ENCODE data around the gene KHSRP.

The KHSRP gene

GRCh38 chr19:6452223-6452614 lies 27.6 kb upstream of the KHSRP start:
- TF ChIP-seq, protein P1, sequence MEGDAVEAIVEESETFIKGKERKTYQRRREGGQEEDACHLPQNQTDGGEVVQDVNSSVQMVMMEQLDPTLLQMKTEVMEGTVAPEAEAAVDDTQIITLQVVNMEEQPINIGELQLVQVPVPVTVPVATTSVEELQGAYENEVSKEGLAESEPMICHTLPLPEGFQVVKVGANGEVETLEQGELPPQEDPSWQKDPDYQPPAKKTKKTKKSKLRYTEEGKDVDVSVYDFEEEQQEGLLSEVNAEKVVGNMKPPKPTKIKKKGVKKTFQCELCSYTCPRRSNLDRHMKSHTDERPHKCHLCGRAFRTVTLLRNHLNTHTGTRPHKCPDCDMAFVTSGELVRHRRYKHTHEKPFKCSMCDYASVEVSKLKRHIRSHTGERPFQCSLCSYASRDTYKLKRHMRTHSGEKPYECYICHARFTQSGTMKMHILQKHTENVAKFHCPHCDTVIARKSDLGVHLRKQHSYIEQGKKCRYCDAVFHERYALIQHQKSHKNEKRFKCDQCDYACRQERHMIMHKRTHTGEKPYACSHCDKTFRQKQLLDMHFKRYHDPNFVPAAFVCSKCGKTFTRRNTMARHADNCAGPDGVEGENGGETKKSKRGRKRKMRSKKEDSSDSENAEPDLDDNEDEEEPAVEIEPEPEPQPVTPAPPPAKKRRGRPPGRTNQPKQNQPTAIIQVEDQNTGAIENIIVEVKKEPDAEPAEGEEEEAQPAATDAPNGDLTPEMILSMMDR (IDR thresholded peaks at IDR 0.05; ENCODE audit: insufficient read depth, low read length, missing control alignments): no peak
- ChIA-PET POLR2A (no interaction called here), CTCF (no interaction called here)
- H3K4me3 ChIP-seq (ENCODE audit: low read depth, low read length): no peak overlapping the region
- no peak for DNase-seq (ENCODE audit: low read depth, low spot score)

- DNase-seq (ENCODE audit: low read depth, low spot score): no peak
- TF ChIP-seq, protein P1 (IDR thresholded peaks at IDR 0.05; ENCODE audit: insufficient read depth, low read length, missing control alignments): no peak
- POLR2A ChIA-PET: no interaction called here
Observed at GRCh38 chr19:6451583-6452222, 27.1 kb upstream of the KHSRP start.

DNA sequence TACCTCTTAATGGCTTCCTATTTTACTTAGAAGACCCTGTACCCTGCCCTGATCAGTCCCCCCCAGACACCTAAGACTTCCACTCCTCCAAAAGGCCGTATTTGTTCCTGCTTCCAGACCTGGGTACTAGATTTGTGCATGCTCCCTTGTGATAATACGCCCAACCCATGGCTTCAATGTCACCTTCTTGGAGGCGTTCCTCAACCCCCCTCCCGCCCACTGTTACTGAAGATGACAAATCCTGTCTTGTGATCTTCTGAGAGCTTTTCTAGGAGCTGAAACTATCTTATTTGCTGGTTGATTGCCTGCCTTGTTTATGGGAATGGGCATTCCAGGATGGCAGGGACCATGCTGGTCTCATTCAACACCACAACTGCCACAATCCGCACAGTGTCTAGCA lies 25.6 kb upstream of the KHSRP start:
- DNase-seq (ENCODE audit: low read depth, low spot score): no peak
- no peak overlapping the region for H3K4me3 ChIP-seq (ENCODE audit: low read depth, low read length)
- TF ChIP-seq, protein P1 (IDR thresholded peaks at IDR 0.05; ENCODE audit: insufficient read depth, low read length, missing control alignments): no peak
- ChIA-PET POLR2A (no interaction called here), CTCF (no interaction called here)

More at GRCh38 chr19:6451583-6452222, 27.1 kb upstream of the KHSRP start:
- no peak overlapping the region for H3K4me3 ChIP-seq (ENCODE audit: low read depth, low read length)
- CTCF ChIA-PET: no interaction called here

DNA sequence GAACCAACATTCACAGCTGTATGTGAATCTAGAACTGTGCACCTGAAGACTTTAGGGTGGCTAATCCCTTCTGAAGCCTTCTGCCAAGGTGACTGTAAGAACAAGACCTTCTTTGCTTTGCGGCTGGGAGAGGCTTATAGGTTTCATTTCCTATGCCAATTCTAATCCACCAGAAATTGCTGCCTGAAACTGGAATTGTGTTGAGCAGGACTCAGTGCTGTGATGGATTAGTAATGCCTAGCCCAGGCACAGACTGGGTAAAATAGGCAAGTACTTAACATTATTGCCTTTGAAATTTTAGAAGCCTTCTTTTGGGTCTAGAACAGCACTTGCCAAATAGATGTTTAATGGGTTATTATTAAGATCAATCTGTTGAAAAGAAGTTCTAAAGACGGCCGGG lies 23.4 kb upstream of the KHSRP start:
- POLR2A ChIA-PET: no interaction called here
- no peak for DNase-seq (ENCODE audit: low read depth, low spot score)
- no peak overlapping the region for H3K4me3 ChIP-seq (ENCODE audit: low read depth, low read length)
- TF ChIP-seq, protein P1 (IDR thresholded peaks at IDR 0.05; ENCODE audit: insufficient read depth, low read length, missing control alignments): no peak
- CTCF ChIA-PET: no interaction called here

DNA sequence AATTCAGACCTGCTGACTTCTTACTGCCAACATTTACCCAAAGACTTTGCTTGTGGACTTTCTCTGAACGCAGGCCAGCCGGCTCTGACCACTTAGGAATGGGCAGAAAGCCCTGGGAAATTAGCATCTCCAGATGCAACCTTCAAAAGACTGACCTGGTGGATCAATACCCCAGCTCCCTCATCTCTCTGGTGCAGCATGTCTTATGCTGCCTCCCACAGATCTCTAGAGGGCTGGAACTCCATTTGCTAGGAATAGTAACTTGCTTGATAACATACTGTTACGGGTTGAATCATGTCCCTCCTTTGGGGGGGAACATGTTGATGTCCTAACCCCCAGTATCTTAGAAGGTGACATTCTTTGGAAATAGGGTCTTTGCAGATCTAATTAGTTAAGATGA lies 21.8 kb upstream of the KHSRP start:
- ChIA-PET POLR2A (no interaction called here), CTCF (no interaction called here)
- no peak overlapping the region for H3K4me3 ChIP-seq (ENCODE audit: low read depth, low read length)
- no peak for DNase-seq (ENCODE audit: low read depth, low spot score)
- TF ChIP-seq, protein P1 (IDR thresholded peaks at IDR 0.05; ENCODE audit: insufficient read depth, low read length, missing control alignments): no peak

DNA sequence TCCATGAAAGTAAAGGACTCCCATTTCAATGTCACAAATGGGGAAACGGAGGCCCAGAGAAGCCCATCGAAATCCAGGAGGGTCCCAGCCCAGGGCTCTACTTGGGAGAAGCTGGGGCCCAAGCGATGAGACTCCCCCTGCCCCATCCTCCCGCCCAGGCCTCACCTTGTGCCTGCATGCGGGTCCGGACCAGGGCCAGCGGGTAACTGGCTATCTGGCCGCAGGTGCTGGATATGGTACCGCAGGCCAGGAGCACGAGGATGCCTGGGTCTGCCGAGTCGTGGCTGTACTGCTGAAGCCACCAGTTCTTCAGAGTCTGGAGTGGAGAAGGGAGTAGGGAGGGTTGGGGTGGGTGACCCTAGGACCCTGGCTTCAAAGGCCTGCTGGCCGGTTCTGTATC lies 19.4 kb upstream of the KHSRP start:
- DNase-seq (ENCODE audit: low read depth, low spot score): no peak
- ChIA-PET POLR2A (no interaction called here), CTCF (interaction anchor here (0.6 kb wide), 1 partner anchor 18 kb away, joined by 3 read pairs; no protein-coding TSS in a partner anchor)
- no peak overlapping the region for H3K4me3 ChIP-seq (ENCODE audit: low read depth, low read length)
- TF ChIP-seq, protein P1 (IDR thresholded peaks at IDR 0.05; ENCODE audit: insufficient read depth, low read length, missing control alignments): no peak
